ENCODE data around the gene BICC1. TPM values are rescaled to one million over a fixed set of nuclear protein-coding genes. Genes with fewer than 3 reads are reported as not detected.

The BICC1 gene
- total and polyA plus RNA-seq, 2 of the 8 experiments (the other 6 are each of a cell fraction or from before 2014, with no cell fraction given), result 0.20 to 0.73 TPM

- TF ChIP-seq CHD7 (IDR thresholded peaks at IDR 0.05; ENCODE audit: insufficient replicate concordance, low read length), result no peak
- TF ChIP-seq BACH1 (IDR thresholded peaks at IDR 0.05; ENCODE audit: low read length), result no peak
- TF ChIP-seq MAFK (IDR thresholded peaks at IDR 0.05; ENCODE audit: low read depth, low read length), result no peak
Measured at GRCh38 chr10:58765910-58766309, 253.2 kb downstream of the BICC1 start (continued).
